GM11168 (cell line): ENCODE results near the gene ZNF438.
"Not testable (repeated sequence)": the region's sequence is repeated elsewhere in the genome, so short reads cannot be mapped to it uniquely, and the experiment has no call there.

Source experiments
- in situ Hi-C: fragments of 300-500 bp; cut with MboI; formaldehyde crosslinking; loops from one replicate; pipeline ENCODE4 v1.12.0; 2022; ENCODE audit warnings: low sequenced_read_pairs; ENCODE audit not compliant: unreplicated experiment

ZNF438 gene

DNA sequence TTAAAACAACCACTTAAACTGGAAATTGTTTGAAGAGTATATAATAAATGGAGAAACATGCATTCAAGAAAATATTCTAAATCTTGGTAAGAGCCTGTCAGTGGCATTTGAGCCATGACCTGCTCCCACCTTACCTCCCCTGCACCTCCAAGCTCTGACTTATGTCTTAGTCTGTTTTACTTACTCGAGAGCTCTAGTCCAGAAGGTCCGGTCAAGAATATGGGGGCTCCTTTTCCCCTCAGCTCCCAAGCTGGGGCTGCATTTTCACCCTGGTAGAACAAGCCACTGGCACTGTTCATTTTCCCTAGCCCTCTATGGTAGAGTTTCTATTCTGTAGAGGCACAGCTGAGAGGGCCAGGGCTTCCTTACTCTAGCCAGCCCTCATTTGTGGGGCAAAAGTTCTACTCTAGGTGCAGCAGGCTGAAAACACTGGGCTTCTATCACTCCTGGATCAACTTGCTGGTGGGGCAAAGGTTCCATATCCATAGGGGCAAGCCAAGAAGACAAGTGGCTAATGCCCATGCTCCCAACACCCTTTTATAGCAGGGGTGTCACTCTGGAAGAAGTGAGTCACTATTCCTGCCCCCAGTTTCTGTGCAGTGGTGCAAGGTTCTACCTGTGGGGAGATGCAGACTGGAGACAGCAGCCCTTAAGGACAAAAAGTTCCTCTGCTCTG is 40.6 kb downstream of the ZNF438 start:
- in situ Hi-C loops, result no loop called here

DNA sequence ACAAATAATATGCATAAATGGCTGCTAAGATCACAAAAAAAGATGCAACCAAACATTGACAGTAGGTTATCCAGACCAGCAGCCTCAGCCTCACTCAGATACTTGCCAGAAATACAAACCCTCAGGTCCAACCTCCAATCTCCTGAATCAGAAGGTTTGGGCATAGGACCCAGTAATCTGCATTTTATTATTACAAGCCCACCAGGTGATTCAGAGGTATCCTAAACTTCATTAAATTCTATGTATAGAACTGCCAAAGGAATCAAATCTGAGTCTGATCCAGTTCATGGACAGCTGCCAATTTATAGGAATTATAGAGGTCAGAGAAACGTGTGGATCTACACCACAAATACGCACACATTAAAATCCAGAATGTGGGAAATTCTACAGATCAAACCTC is 41.3 kb downstream of the ZNF438 start:
- in situ Hi-C loops, result no loop called here

DNA sequence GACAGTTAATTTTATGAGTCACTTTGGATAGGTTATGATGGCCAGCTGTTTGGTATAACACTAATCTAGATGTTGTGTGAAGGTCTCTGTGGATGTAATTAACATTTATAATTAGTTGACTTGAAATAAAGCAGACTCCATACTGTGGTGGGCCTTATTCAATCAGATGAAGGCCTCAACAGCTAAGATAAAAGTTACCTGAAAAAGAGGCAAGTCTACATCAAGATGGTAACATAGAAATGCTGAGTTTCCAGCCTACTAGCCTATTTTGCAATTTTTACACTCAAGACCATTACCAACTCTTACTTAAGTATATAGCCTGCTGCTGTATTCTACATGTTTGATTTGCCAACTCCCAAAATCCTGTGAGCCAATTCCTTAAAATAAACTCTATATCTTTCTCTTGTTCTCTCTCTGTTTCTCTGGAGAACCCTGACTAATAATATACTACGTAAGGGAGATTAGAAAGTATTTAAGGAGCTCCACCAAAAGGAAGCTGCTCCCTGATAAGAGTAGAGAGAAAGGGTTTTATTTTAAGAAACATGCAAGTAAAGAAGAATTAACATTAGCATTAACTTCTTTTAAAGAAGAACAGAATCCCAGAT is 42.7 kb downstream of the ZNF438 start:
- in situ Hi-C loops, result no loop called here

DNA sequence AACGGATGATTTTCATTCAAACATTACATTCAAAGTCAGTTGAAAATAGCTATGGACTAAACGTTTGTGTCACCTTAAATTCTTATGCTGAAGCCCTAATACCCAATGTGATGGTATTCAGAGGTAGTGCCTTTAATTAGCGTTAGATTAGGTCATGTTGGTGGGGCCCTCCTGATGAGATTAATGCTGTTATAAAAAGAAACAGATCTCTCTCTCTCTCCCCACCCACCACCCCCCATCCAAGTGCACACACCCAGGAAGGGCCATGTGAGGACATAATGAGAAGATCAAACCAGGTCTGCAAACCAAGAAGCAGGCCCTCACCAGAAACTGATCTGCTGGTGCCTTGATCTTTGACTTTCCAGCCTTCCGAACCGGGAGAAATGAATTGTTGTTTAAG is 44.2 kb downstream of the ZNF438 start:
- in situ Hi-C loops, result no loop called here

DNA sequence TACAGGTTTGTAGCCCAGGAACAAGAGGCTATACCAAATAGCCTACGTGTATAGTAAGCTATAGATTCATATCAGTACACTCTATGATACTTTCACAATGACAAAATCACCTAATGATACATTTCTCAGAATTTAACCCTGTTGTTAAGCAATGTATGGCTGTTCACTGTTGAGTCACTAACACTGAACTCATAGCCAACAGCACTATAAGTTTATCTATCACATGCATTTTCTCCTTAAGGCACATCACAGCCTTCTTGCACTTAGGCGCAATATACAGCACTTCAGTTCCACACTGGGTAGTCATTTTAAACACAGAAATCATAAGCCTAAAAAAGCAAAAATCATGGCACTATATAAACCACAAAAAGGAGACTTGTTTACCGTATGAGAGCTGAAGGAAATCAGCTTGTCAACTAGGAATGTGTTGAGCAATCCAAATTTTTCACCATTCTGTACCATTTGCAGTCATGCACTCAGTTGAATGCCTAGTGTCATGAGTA is 45.6 kb downstream of the ZNF438 start:
- in situ Hi-C loops, result no loop called here

DNA sequence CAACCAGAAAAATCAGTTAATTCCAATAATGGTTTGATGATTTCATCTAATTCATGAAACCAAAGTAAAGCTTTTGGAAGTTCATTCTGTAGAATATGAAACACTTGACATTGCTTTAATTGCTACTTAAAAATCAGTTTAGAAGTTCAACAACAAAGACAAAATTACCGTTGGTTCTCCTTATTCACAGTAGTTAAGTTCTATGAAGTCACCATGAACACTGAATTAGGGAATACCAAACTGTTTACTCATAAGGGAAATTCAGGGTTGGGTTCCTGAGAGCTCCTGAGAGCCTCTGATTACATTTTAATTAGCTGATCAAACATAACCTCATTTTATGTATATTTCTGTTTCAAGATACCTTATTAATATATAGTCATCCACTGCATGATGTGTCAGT is 46.2 kb downstream of the ZNF438 start:
- in situ Hi-C loops, result no loop called here

DNA sequence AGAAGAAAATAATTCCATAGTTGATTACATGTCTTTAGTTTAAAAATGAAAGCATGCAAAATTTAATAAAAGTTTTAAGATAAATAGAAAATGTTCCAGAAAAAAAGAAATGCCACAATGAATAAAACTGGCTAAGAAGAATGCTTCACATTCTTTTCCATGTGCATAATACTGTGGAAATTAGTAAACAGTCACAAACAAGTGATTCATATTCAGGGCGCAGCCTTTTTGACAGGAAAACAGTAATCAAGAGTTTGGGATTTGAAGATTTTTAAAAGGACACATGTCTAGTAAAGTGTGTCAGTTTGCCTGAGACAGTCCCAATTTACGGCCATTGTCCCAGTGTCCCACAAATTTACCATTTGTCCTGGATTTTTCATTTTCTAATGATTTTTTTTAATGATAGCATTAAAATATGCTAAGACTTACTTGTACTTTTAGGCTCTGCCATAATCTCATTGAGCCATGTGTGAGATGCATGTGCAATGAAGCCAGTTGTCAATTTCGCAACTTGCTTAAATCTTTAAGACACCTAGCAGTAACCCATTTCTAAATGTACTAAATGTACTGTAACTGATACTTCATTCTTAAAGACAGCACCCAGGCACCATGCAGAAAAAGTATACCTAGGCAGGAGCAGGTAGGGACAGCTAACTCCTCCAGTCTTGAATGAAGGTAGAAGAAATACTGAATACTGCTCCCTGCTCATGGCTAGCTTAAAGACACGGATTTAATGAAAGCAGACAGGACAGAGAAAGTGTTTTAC is 46.9 kb downstream of the ZNF438 start:
- in situ Hi-C loops, result no loop called here

DNA sequence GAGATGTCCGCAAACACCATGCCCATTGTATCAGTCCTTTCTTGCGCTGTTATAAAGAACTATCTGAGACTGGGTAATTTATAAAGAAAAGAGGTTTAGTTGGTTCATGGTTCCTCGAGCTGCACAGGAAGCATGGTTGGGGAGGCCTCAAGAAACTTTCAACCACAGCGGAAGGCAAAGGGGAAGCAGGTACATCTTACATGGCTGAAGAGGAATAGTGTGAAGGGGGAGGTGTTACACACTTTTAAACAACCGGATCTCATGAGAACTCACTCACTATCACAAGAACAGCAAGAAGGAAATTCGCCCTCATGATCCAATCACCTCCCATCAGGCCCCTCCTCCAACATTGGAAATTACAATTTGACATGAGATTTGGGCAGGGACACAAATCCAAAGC is 48.5 kb downstream of the ZNF438 start:
- in situ Hi-C loops, result not testable (repeated sequence)

DNA sequence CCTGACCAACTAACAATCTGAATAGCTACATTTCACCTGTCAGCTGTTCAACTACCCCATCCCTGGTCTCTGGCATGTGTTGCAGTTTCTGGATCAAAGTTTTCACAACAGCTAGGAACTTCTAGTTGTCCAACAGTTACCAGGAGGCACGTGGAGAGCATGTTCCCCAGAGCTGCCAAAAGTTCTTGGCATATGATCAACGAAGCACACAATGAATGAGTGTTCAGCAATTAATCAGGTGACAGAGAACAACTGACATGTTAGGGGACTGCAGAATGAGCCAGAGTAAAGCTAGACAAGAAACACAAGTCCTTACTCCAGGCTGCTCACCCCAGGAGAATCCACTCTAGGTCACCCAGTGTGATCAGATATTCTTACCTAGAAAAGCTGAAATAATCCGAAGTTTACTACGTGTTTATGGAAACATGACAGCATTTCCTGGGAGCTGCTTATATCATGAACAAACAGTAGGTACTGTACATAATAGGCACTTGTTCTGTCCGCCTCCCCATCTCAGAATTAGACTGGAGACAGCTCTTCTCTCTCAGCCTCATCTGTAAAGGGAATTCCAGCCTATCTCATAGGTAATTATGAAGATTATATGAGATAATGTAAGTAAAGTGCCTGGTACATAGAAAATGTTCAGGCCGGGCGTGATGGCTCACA is 50.6 kb downstream of the ZNF438 start:
- in situ Hi-C loops, result no loop called here

DNA sequence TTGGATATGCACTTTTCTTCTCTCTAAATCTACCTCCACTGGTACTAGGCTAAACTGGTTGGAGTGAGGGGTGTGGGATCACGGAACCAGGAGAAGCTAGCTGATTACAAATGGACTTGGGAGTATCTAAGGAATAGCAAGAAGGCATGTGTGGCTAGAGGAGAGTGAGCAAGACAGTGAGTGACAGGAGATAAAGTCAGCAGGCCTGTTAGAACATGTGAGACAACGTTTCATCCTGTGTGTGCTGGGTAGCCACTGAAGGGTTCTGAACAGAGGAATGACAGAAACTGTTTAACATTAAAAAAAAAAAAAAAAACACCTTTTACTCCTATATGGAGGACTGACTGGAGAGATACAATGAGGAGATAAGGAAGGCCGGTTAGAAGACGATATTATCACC is 51.7 kb downstream of the ZNF438 start:
- in situ Hi-C loops, result no loop called here

DNA sequence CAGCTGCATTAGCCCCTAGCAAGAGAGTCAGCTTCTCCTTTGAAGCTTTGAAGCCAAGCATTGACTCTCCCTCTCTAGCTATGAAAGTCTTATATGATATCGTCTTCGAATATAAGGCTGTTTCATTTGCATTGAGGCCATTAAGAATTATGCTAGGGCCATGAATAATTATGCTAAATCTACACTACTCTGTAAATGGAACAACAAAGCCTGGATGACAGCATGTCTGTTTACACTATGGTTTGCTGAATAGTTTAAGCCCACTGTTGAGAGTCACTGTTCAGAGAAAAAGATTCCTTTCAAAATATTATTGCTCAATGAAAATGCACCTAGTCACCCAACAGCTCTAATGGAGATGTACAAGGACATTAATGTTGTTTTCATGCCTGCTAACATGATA is 52.8 kb downstream of the ZNF438 start:
- in situ Hi-C loops, result no loop called here

DNA sequence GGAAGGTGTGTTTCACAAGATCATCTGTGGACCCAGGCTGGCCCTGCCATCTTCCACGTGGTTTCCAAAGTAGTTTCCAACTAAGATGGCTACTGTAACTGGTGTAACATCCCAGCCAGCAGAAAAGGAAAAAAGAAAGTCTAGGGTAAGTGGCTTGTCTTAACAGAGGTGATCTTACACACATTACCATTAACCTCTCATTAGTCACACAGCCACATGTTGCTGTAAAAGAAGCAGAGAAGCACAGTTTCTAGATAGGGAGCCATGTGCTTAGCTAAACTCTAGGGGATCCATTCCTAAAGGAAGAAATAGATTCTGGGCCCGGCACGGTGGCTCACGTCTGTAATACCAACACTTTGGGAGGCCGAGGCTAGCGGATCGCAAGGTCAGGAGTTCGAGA is 54.3 kb downstream of the ZNF438 start:
- in situ Hi-C loops, result no loop called here

DNA sequence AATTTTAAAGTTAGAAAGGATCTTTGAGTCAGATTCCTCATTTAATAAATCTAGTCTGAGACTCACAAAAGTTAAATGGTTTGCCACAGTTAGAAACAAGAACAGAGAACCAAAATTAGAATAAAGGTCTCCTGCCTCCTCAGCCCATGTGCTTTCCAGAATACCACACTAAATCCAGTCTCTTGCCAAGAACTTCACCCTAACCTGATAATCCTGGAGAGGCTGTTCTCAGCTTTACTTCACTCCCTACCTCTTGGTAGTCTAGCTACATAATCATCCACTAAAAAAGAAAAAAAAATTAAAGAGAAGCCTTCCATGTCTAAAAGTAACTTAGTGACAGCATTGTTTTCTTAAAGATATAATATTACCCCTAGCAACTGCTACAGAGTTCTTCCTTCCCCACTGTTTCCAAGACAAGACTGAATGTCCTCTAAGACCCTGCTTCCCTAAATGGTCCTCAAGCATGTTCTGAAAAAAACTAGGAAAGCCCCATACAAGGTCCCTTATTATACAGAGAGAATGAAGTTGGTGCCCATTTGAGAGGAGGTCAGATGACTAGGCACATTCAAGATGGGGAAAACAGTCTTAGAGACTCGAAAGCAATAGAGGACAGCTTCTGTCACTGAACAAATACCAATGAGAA is 56.8 kb downstream of the ZNF438 start:
- in situ Hi-C loops, result no loop called here

DNA sequence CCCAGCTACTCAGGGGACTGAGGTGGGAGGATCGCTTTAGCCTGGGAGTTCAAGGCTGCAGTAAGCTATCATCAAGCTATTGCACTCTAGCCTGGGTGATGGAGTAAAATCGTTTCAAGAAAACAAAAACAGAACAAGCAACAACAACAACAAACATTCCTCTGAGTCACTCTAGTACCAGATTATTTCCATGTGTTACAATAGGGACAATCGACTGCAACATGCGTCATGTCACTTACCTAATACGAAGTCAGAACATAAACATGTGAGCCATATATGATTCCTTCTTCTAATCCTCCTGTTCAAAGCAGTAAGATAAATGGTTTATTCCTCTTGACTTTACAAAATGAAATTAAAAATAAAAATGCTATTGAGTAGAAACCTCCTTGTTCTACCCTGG is 57.3 kb downstream of the ZNF438 start:
- in situ Hi-C loops, result no loop called here

DNA sequence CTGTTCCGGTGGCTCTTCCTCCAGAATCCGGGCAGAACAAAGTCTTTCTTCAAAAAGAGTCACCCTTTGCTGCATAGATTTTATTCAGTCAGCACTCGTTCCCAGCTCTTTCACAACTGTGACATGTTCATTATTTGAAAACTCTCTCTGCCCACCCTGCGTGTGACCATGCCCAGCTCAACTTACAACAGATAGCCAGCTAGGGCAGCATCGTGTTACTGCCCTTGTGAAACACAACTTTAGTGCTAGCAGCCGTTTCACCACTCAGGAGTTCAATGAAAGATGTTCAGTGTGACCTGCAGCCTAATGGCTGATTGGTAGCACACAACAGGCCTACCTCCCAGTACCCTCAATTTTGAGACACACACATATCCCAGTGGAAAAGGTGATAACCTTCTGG is 57.9 kb downstream of the ZNF438 start:
- in situ Hi-C loops, result no loop called here

DNA sequence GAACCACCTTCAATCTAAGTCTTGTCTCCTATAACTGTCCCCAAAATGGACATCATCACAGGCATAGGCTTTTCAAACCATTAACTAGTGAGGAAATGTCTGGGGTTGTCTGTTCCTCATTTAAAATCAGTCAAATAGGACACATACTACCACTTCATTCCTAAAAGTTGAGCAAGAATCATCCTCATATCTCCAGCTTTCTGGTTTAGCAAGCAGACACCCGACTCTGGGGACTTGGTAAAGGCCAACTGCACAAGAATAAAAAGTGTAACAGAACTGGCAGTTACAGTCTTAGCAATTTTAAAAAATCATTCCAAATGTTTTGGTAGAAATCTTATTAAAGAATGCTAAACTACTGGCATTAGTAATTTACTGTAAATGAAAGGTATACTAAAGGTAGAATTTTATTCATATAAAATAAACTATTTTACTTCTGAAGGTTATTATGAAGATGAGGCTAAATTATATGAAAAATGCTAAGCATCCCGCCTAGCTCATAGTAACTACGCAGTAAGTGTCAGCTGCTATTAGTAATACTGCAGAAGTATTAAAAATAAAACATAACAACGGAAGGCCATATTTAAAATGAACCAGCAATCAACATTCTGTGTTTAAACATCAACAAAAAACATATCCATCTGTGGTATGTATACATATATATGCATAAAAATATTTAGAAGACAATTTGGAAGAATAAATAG is 60.8 kb downstream of the ZNF438 start:
- in situ Hi-C loops, result no loop called here

DNA sequence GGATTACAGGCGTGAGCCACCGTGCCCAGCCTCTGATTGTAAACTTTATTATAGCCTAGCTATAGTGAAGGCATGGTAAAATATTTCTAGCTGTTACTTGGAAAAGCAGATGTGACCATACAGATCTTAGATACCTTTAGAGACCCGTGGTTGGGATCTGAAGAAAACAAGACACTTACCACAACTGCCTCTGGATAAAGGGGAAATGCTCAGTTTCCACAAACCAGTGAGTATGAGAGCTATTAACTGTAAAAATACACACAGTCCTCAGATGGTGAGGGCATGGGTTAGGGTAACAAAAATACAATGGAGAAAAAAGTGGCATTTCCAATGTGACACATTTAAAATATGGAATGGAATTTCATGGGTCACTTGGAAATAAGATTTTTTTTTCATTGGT is 63.0 kb downstream of the ZNF438 start:
- in situ Hi-C loops, result no loop called here

DNA sequence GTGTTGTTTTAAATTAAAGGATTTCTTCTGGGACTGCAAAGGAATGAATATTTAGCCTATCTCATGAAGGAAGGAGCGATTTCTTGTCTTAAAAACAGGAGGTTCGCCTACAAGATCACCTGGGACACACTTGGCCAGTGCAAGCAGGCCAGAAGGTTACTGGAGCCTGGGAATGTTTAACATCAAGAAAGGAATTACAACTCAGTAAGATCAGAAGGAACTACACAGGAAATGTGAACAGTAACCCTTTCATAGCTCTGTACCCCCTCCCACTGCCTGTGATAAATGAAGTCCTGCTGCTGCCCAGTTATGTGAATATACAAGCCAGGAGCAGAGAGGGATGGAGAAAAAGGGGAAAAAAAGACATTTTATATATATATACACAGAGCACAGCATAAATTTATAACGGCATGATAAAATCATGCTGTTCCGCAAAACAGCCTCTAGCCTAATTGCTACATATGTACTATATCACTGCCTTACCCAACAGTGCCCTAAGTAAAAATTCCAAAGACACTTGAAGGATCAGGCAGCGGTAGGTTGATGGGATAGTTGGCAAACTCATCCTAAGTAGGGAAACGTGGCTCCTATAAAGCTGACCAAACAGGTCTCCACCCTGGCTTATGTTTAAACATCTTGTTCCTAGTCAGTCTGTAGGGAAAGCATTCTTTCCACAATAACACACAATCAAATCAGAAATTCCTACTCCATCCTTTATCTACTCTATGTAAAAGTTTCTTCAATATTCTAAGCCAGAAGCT is 63.8 kb downstream of the ZNF438 start:
- in situ Hi-C loops, result no loop called here
